ENCODE results near the gene ATP23.

- TF ChIP-seq CTCF (IDR thresholded peaks at IDR 0.05): no peak
- TF ChIP-seq REST (IDR thresholded peaks at IDR 0.05; ENCODE audit: low read depth, low read length): no peak
- TF ChIP-seq FOXM1 (IDR thresholded peaks at IDR 0.05; ENCODE audit: low read depth): no peak
- no peak for TF ChIP-seq EZH2phosphoT487 (IDR thresholded peaks at IDR 0.05; ENCODE audit: borderline replicate concordance, low read depth)
- TF ChIP-seq TAF1 (IDR thresholded peaks at IDR 0.05; ENCODE audit: borderline replicate concordance, low read depth, low read length): no peak
- no peak for TF ChIP-seq EP300 (IDR thresholded peaks at IDR 0.05; ENCODE audit: borderline replicate concordance in 1 of 2, low read depth in 1 of 2, low read length in 1 of 2)
- no peak for TF ChIP-seq JUND (IDR thresholded peaks at IDR 0.05)
- no peak for TF ChIP-seq RAD21 (IDR thresholded peaks at IDR 0.05; ENCODE audit: low read length)
- no peak for TF ChIP-seq USF1 (IDR thresholded peaks at IDR 0.05; ENCODE audit: borderline replicate concordance, low read depth)
- no peak for TF ChIP-seq POLR2AphosphoS5 (IDR thresholded peaks at IDR 0.05; ENCODE audit: low read depth, low read length)
- TF ChIP-seq RCOR1 (IDR thresholded peaks at IDR 0.05; ENCODE audit: low read length): no peak
- TF ChIP-seq GATA2 (CRISPR knock-in tag; IDR thresholded peaks at IDR 0.05): no peak
- TF ChIP-seq MAX (IDR thresholded peaks at IDR 0.05; ENCODE audit: low read depth): no peak
Measured at GRCh38 chr12:57936513-57936883, 4.9 kb upstream of the ATP23 start.
